ENCODE measurements around the gene ALKBH8. TPM values are rescaled to one million over a fixed set of nuclear protein-coding genes. Genes with fewer than 3 reads are reported as not detected.
A peak's percentile ranks its signal among the peaks of the same experiment; 100 is the strongest.

The ALKBH8 gene
- total and polyA plus RNA-seq, 2 of the 13 experiments (the other 11 are each of a cell fraction or from before 2014, with no cell fraction given): 2.4 to 9.1 TPM

GRCh38 chr11:107591378-107592230 lies 26.1 kb upstream of the ALKBH8 start (continued):
- TF ChIP-seq ZNF720 (CRISPR knock-in tag; IDR thresholded peaks at IDR 0.05): no peak
- TF ChIP-seq AGO2 (optimal IDR thresholded peaks at IDR 0.05; ENCODE audit: low read depth, low read length): no peak
- TF ChIP-seq ZNF274 (CRISPR knock-in tag; IDR thresholded peaks at IDR 0.05): no peak
- TF ChIP-seq FOXP1 (IDR thresholded peaks at IDR 0.05): no peak
- TF ChIP-seq FOXP1 (CRISPR knock-in tag; IDR thresholded peaks at IDR 0.05): no peak
- TF ChIP-seq SETDB1 (CRISPR knock-in tag; IDR thresholded peaks at IDR 0.05; ENCODE audit: borderline replicate concordance): no peak
- no peak for TF ChIP-seq ZFY (CRISPR knock-in tag; IDR thresholded peaks at IDR 0.05)
- no peak for TF ChIP-seq ZNF383 (CRISPR knock-in tag; IDR thresholded peaks at IDR 0.05; ENCODE audit: borderline replicate concordance)
- TF ChIP-seq GTF3A (CRISPR knock-in tag; conservative IDR thresholded peaks at IDR 0.05): no peak
- no peak for TF ChIP-seq CSRNP2 (CRISPR knock-in tag; conservative IDR thresholded peaks at IDR 0.05; ENCODE audit: low read depth)
- no peak for TF ChIP-seq SIX4 (CRISPR knock-in tag; IDR thresholded peaks at IDR 0.05)
- TF ChIP-seq ZNF75D (CRISPR knock-in tag; IDR thresholded peaks at IDR 0.05; ENCODE audit: borderline replicate concordance): no peak
- TF ChIP-seq IRF9 (CRISPR knock-in tag; IDR thresholded peaks at IDR 0.05; ENCODE audit: borderline replicate concordance): no peak
- no peak for TF ChIP-seq MIXL1 (CRISPR knock-in tag; IDR thresholded peaks at IDR 0.05)
- no peak for TF ChIP-seq SNAI1 (CRISPR knock-in tag; IDR thresholded peaks at IDR 0.05; ENCODE audit: borderline replicate concordance)
- TF ChIP-seq GRHL1 (CRISPR knock-in tag; conservative IDR thresholded peaks at IDR 0.05): no peak
- TF ChIP-seq CCAR2 (optimal IDR thresholded peaks at IDR 0.05; ENCODE audit: low read depth, low read length): no peak
- no peak for TF ChIP-seq ESRRA (CRISPR knock-in tag; IDR thresholded peaks at IDR 0.05; ENCODE audit: low read depth)
- TF ChIP-seq GATAD1 (CRISPR knock-in tag; IDR thresholded peaks at IDR 0.05): no peak
- 0 out of 2 replicates have a peak, but pooled peaks have one; percentile 6 for TF ChIP-seq GABPB1 (CRISPR knock-in tag; IDR thresholded peaks at IDR 0.05)
- TF ChIP-seq CHCHD3 (CRISPR knock-in tag; IDR thresholded peaks at IDR 0.05): no peak
- no peak for TF ChIP-seq ZNF496 (CRISPR knock-in tag; IDR thresholded peaks at IDR 0.05; ENCODE audit: insufficient replicate concordance)
- 0 out of 2 replicates have a peak, but pooled peaks have one; percentile 39 for TF ChIP-seq ZNF317 (CRISPR knock-in tag; IDR thresholded peaks at IDR 0.05)
- no peak for TF ChIP-seq GATA4 (IDR thresholded peaks at IDR 0.05; ENCODE audit: borderline replicate concordance, low read depth)
- TF ChIP-seq MEF2D (CRISPR knock-in tag; IDR thresholded peaks at IDR 0.05): no peak
- TF ChIP-seq ATF5 (CRISPR knock-in tag; IDR thresholded peaks at IDR 0.05; ENCODE audit: low read depth): no peak
- TF ChIP-seq ZKSCAN5 (CRISPR knock-in tag; IDR thresholded peaks at IDR 0.05): no peak
